ENCODE measurements around the gene SOX21.

Gene SOX21

GRCh38 chr13:94709001-94709834 is 3.1 kb downstream of the SOX21 start:
- no peak for DNase-seq (ENCODE audit: low spot score)

GRCh38 chr13:94708031-94708859 is 4.1 kb downstream of the SOX21 start:
- no peak for DNase-seq (ENCODE audit: low spot score)

GRCh38 chr13:94707400-94708021 is 4.8 kb downstream of the SOX21 start:
- DNase-seq (ENCODE audit: low spot score) = no peak

GRCh38 chr13:94706843-94707399 is 5.4 kb downstream of the SOX21 start:
- DNase-seq (ENCODE audit: low spot score) = no peak

GRCh38 chr13:94706101-94706842 is 6.1 kb downstream of the SOX21 start:
- no peak for DNase-seq (ENCODE audit: low spot score)

GRCh38 chr13:94705081-94706030 is 7.0 kb downstream of the SOX21 start:
- DNase-seq (ENCODE audit: low spot score) = no peak

- no peak for DNase-seq (ENCODE audit: low spot score)
These were observed 7.8 kb downstream of the SOX21 start for GRCh38 chr13:94704377-94705080.

GRCh38 chr13:94703721-94704314 is 8.5 kb downstream of the SOX21 start:
- no peak for DNase-seq (ENCODE audit: low spot score)

- no peak for DNase-seq (ENCODE audit: low spot score)
These were observed 9.1 kb downstream of the SOX21 start for GRCh38 chr13:94703271-94703670.

GRCh38 chr13:94702181-94703041 is 9.9 kb downstream of the SOX21 start:
- DNase-seq (ENCODE audit: low spot score) = no peak

GRCh38 chr13:94701313-94702180 is 10.8 kb downstream of the SOX21 start:
- DNase-seq (ENCODE audit: low spot score) = no peak

GRCh38 chr13:94700536-94700935 is 11.8 kb downstream of the SOX21 start:
- DNase-seq (ENCODE audit: low spot score) = no peak

- no peak for DNase-seq (ENCODE audit: low spot score)
These were observed 12.3 kb downstream of the SOX21 start for GRCh38 chr13:94700051-94700535.

GRCh38 chr13:94696171-94696570 is 16.2 kb downstream of the SOX21 start:
- DNase-seq (ENCODE audit: low spot score) = peak; percentile 30

GRCh38 chr13:94692030-94692429 is 20.3 kb downstream of the SOX21 start:
- DNase-seq (ENCODE audit: low spot score) = no peak

GRCh38 chr13:94683409-94683808 is 28.9 kb downstream of the SOX21 start:
- DNase-seq (ENCODE audit: low spot score) = no peak

- DNase-seq (ENCODE audit: low spot score) = no peak
These were observed 30.1 kb downstream of the SOX21 start for GRCh38 chr13:94682229-94682628.

Measured in kidney tubule cell (primary cell).